Neuron (in vitro differentiated cells): Measurements from ENCODE around the gene CMTM3.

ENCODE experiments used
- H2AFZ ChIP-seq: one replicate; pipeline ENCODE4 v1.6.1; 2013; ENCODE audit warnings: low read depth, mild to moderate bottlenecking, inconsistent platforms, low read length, moderate library complexity
- H3K27me3 ChIP-seq: one replicate; pipeline ENCODE4 v1.6.1; 2013; ENCODE audit warnings: low read length; ENCODE audit not compliant: insufficient read depth
- H3K36me3 ChIP-seq: one replicate; pipeline ENCODE4 v1.6.1; 2013; ENCODE audit warnings: low read length; ENCODE audit not compliant: insufficient read depth
- H3K4me1 ChIP-seq: one replicate; pipeline ENCODE4 v1.6.1; 2013; ENCODE audit warnings: low read length; ENCODE audit not compliant: insufficient read depth
- H3K4me3 ChIP-seq: 2 replicates; pipeline ENCODE4 v1.5.1; 2013; ENCODE audit warnings: mild to moderate bottlenecking, low read length, moderate library complexity
- H3K9me3 ChIP-seq: one replicate; pipeline ENCODE4 v1.6.1; 2013; ENCODE audit warnings: low read length

The CMTM3 gene

DNA sequence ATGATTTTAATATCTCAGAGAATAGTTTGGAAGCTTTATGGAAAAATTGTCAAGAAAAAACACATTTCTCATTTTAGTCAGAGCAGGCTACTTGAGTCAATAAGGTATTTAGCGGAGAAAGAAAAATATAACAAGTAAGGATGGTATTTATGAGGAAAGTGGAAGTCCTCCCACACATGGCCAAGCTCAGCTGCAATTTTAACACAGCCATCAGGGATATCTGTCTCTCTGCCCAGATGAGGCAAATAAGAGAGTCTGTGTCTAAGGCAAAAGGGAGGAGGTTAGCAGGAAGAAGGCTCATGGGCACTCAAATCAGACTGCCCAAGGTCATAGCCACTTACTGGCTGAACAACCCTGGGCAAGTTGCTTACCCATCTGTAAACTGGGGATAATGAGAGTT, 30.4 kb upstream of the CMTM3 start:
- Histone ChIP-seq H3K4me1 (no peaks in the 10 kb centered on the region), H2AFZ (no peak overlapping the region), H3K4me3 (no peak overlapping the region), H3K36me3 (no peaks in the 10 kb centered on the region), H3K9me3 (no peaks in the 10 kb centered on the region), H3K27me3 (no peaks in the 10 kb centered on the region)

DNA sequence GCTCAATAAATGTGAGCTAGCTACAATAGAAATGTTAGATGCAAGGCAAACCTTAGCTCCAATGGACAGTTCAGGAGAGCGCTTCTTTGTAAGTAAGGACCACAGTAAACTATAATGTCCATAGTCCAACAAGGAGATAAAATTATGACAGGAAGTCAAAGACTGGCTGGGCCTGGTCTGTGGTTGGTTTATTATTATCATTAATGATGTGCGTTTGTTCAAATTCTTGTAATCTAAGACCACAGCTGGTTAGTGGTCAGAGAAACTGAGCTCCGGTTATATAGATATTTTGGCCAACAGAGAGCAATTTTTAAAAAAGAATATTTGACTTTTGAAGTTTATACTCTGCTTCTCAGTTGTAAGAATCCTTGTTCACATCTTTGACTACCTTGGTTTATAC, 30.0 kb upstream of the CMTM3 start:
- no peaks in the 10 kb centered on the region for H3K36me3 ChIP-seq
- H3K4me3 ChIP-seq = no peak overlapping the region
- H3K4me1 ChIP-seq = no peaks in the 10 kb centered on the region
- no peak overlapping the region for H2AFZ ChIP-seq
- H3K9me3 ChIP-seq = no peaks in the 10 kb centered on the region
- H3K27me3 ChIP-seq = no peaks in the 10 kb centered on the region

DNA sequence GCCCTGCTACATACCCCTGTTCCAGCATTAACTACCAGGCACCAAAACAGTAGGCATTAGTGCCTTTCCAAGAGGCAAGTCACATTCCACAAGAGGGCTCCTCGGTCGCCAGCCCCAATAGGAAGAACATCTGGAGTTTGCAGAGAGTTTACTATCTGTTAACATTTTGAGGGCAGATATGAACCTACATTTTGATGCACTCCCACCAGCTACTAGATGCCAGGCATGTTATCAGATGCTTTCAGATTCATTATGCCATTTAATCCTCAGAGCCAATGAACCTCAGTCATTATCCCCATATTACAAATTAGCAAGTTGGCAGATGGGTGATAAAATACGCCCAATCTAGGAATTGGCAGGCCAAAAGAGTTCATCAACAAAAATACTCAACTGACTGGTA, 29.4 kb upstream of the CMTM3 start:
- no peak overlapping the region for H2AFZ ChIP-seq

DNA sequence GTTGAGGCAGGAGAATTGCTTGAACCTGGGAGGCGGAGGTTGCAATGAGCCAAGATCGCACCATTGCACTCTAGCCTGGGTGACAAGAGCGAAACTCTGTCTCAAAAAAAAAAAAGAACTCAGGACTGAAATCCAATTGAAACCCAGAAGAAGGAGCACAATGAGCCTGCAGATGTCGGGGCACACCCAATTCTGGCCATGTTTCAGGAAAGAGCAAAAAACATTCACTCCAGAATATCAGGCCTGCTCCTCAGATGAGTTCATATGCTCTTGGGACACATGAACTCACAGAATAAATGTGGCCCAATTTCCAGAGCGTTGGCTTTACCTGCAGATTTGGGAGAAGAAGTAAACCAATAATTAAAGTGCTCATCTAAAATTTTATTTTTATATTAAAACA, 28.2 kb upstream of the CMTM3 start:
- H3K36me3 ChIP-seq = no peaks in the 10 kb centered on the region
- H3K27me3 ChIP-seq = no peaks in the 10 kb centered on the region
- no peak overlapping the region for H3K4me3 ChIP-seq
- peaks cover 4% of the 10 kb centered on the region for H3K4me1 ChIP-seq
- no peak overlapping the region for H2AFZ ChIP-seq
- H3K9me3 ChIP-seq = no peaks in the 10 kb centered on the region

More for the DNA sequence above, 29.4 kb upstream of the CMTM3 start:
- Histone ChIP-seq H3K36me3 (no peaks in the 10 kb centered on the region), H3K9me3 (no peaks in the 10 kb centered on the region), H3K4me3 (no peak overlapping the region), H3K4me1 (no peaks in the 10 kb centered on the region), H3K27me3 (no peaks in the 10 kb centered on the region)

DNA sequence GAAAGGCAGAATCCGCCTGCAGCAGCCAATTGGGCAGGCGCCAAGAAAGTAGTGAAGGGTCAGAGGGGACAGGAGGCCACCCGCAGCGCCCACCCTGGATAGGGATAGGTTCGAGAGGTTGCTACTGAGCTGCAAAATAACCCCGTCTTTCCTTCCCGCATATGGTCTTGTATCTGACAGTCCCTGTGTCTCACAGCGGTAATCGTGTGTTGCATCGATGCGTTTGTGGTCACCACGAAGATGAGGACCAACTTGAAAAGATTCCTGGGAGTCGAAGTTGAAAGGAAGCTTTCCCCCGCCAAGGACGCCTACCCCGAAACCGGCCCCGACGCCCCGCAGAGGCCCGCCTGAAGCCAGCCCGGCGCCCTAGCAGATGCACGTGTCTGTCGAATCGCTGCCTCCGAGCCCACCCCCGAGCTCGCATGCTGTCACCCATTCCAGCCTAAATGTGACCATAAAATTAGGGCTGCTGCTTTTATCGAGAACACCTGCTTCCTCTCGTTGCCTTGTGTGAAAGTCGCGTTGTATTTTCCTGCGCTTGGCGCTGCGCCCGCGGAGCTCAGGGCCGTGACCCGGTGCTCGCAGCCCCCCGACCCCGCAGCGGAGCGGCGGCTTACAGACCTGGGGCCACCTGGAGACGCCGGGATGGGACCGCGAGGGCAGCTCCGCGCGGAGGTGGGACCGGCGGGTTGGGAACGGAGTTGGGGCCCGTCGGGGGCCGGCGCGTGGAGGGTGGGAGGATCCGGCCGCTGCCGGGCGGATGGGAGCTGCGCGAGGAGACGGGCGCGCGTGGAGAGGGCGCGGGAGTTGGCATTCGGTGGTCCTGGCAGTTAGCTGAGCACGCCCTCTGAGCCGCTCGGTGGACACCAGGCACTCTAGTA, 25.6 kb upstream of the CMTM3 start, which contains the start of gene CMTM2:
CMTM2 (plus strand) TSS at position 813 of the 881 bp plus-strand sequence. CDS start 145 bp downstream, outside the sequence.
- no peaks in the 10 kb centered on the region for H3K36me3 ChIP-seq
- H2AFZ ChIP-seq = no peak within 1 kb of the TSS
- H3K27me3 ChIP-seq = no peaks in the 10 kb centered on the region

DNA sequence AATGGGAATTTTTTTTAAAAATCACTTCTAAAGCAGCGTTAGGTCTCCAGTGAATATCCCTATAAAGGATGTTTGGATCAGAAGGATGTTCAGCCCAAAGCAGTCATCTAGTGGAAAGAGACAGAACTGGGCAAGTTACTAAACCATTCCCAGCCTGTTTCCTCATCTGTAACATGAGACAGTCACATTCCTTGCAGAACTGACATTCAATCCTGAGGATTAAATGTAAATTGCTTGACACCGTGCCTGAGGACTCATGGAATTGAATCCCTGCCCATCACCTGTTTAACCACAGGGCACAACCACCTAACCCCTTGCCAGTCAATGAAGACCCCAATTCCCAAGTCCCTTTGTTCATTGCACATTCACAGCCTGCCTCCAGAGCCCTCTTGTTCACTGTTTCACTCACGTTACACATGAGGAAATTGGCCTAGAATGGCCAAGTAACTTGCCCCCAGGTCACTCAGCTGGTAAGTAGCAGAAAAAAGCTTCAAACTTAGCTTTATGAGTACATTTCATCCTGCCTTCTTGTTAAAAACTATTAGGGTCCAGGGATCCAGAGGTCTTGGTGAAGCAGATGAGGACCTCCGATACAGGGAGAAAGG, 23.8 kb upstream of the CMTM3 start:
- Histone ChIP-seq H3K4me1 (peaks cover 6% of the 10 kb centered on the region), H3K36me3 (no peaks in the 10 kb centered on the region), H3K9me3 (no peaks in the 10 kb centered on the region), H3K27me3 (no peaks in the 10 kb centered on the region), H2AFZ (no peak overlapping the region), H3K4me3 (no peak overlapping the region)

More for the DNA sequence above, 25.6 kb upstream of the CMTM3 start, which contains the start of gene CMTM2:
- no peaks in the 10 kb centered on the region for H3K9me3 ChIP-seq
- H3K4me1 ChIP-seq = peaks cover 6% of the 10 kb centered on the region
- H3K4me3 ChIP-seq = no peak within 1 kb of the TSS

DNA sequence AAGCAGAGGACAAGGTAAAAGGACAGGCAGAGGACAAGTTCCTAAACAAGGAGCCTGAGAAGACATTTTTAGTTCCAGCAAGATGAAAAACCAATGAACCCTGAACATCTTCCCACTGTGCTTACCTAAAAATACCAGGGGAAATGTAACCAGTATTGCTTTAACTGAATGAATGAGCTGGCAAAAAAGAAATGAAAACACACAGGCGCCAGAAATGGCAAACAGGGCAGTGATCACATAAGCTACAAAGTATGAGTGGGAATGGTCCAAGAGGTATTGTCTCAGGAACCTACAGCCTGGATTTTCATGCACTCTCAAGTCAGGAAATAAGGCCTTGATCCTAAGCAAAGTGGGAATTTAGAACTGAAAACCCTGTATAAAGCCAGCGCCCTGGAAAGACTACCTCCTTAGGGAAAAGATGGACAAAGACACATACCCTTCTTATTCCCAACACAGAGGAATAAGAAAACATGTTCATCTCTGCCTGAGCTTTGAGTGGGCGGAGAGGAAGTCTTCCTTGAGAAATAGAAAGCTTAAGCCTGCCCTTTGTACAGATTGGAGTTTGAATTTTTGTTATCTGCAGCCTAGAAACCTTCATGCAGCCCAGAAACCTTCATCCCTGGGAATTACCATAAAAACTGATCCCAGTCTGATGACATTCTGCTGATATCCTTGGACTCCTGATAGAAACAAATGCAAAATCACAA, 23.1 kb upstream of the CMTM3 start:
- Histone ChIP-seq H3K27me3 (no peaks in the 10 kb centered on the region), H2AFZ (no peak overlapping the region), H3K4me1 (peaks cover 6% of the 10 kb centered on the region), H3K4me3 (no peak overlapping the region), H3K36me3 (no peaks in the 10 kb centered on the region), H3K9me3 (no peaks in the 10 kb centered on the region)

DNA sequence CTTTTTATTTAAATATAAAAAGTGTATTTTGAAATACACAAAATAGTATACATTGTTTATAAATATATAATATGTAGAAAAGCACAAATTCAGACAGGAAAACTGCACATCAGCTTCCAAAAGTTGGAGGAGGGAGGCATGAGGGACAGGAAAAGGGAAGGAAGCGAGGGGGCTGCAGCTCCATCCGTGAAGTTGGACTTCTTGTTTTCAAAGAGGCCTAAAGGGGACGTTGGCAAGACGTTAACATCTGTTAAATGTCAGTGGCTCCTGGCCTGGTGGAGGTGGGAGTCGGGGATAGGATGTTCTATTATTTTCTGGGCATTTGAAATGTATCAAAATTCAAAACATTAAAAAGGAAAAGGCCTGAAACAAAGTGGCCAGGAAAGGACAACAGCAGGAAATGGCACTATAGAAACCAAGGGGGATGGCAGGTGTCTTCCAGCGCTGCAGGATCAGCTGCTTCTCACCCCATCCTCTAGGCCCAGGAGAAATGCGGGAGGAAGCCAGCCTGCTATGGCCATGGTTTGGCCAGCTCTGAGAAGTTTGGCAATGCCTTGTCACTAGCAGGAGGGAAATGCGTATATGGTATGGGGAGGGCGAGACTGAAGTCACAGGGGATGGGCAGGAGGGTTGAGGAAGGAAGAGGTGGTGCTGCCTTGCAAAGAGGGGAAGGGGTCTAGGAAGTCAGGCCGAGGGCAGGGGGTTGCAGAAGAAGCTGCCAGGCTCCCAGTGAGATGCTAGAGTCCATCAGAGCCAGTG, 18.8 kb upstream of the CMTM3 start:
- Histone ChIP-seq H3K4me3 (no peak overlapping the region), H3K27me3 (no peaks in the 10 kb centered on the region), H3K4me1 (peaks cover 5% of the 10 kb centered on the region), H3K36me3 (no peaks in the 10 kb centered on the region), H3K9me3 (no peaks in the 10 kb centered on the region), H2AFZ (no peak overlapping the region)

DNA sequence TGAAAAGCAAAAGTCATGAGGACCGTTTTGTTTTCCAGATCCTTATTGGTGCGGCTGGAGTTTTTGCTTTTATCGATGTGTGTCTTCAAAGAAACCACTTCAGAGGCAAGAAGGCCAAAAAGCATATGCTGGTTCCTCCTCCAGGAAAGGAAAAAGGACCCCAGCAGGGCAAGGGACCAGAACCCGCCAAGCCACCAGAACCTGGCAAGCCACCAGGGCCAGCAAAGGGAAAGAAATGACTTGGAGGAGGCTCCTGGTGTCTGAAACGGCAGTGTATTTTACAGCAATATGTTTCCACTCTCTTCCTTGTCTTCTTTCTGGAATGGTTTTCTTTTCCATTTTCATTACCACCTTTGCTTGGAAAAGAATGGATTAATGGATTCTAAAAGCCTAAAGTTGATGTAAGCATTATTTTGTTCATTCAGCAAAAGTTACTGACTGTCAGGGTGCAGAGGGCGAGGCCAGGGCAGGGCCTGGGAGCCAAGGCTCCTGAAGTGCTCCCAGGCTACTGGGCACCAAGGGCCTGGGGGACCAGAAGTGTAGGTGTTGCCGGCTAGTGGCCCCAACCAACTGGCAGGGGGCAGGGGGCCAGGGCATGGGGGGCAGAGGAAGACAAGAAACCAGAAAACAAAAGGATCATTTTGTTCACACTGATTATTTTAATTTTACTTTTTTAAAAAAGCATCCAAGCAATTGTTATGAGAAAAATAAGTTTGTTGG, 16.5 kb upstream of the CMTM3 start:
- Histone ChIP-seq H3K4me1 (no peaks in the 10 kb centered on the region), H3K9me3 (no peaks in the 10 kb centered on the region), H3K4me3 (no peak overlapping the region), H3K27me3 (no peaks in the 10 kb centered on the region), H2AFZ (no peak overlapping the region), H3K36me3 (no peaks in the 10 kb centered on the region)

DNA sequence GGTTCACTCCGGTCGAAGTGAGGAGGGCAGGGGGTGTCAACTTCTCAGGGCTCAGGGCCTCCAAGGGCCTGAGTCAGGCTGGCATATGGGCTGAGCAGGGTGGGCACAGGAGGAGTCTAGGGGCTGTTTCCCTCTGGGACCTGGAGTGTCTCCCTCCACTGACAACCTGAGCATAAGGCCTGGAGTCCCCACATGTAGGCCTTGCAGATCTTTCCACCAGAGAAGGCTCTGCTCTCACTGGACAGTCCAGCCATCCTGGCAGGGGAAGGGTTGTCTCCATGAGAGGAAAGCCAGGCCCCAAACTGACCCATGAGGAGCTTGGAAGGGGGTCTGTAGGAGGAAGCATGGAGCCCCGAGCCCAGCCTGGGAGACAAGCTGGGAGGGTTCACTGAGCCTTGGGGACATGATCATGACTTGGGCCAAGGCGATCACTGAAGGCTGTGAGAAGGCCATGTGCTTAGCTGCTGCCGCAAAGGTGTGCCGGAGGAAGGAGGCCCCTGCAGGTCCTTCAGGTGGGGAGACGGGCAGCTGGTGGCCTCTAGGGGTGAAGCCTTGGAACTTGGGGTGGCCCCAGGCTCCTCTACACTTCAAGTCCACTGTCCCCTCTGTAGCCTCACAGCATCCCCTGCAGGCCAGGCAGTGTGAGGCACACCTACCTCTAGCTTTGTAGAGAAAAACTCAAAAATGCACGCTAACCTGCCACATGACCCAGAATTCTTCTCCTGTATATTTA, 15.4 kb upstream of the CMTM3 start:
- Histone ChIP-seq H3K4me1 (no peaks in the 10 kb centered on the region), H3K36me3 (no peaks in the 10 kb centered on the region), H3K4me3 (no peak overlapping the region), H3K9me3 (no peaks in the 10 kb centered on the region), H3K27me3 (no peaks in the 10 kb centered on the region), H2AFZ (no peak overlapping the region)

DNA sequence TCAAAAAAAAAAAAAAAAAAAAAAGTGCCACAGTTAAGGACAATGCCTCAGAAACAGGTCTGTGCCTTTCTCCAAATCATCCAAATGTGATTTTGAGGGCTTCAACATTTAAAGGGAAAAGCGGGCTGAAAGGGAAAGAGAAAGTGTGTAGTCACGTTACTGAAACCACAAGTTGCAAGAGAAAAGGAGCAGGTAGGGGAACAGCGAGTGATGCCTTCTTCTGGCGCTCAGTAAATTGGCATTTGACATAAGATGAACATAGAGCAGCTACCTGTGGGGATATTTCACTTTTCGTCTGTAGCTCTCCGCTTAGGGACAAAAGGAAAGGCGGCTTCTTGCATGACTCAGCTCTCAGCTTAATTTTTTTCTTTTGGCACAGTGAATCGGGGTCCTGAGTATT, 14.2 kb upstream of the CMTM3 start:
- no peaks in the 10 kb centered on the region for H3K4me1 ChIP-seq
- no peaks in the 10 kb centered on the region for H3K36me3 ChIP-seq
- no peak overlapping the region for H3K4me3 ChIP-seq
- H3K27me3 ChIP-seq = no peaks in the 10 kb centered on the region
- H2AFZ ChIP-seq = no peak overlapping the region
- H3K9me3 ChIP-seq = no peaks in the 10 kb centered on the region

DNA sequence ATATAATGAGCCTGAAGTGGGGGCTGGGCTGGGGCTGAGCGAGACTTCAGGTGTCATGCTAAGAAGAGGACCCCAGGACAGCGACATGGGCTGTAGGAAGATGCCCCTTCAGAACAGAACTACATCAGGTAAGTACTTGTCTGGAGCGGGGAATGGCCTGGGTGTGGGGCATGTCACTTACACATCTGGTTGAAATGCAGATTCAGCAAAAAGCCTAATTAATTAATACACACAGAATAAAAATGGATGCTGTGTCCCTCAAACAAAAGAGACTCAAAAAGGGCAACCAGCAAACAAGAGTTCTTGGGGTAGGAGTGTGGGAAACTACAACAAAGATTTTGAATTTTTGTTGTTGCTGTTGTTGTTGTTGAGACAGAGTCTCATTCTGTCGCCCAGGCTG, 13.5 kb upstream of the CMTM3 start:
- Histone ChIP-seq H3K36me3 (no peaks in the 10 kb centered on the region), H3K4me3 (no peak overlapping the region), H2AFZ (no peak overlapping the region), H3K9me3 (no peaks in the 10 kb centered on the region), H3K4me1 (no peaks in the 10 kb centered on the region), H3K27me3 (no peaks in the 10 kb centered on the region)
